HCT116 (cell line): ENCODE results near the gene KNTC1.
"Not testable (repeated sequence)": the region's sequence is repeated elsewhere in the genome, so short reads cannot be mapped to it uniquely, and the experiment has no call there.

ENCODE experiments used
- POLR2A ChIP-seq: IDR thresholded peaks from 2 replicates; pipeline ENCODE4 v1.7.0; 2011; ENCODE audit warnings: borderline replicate concordance; ENCODE audit not compliant: insufficient read depth, insufficient read length; ENCODE audit errors: extremely low read depth
- TF ChIP-seq, protein P1 (sequence below), 3 experiments: fragments of 200-600 bp in 1 of 3; sonication (generic) in 1 of 3; IDR thresholded peaks in 2 of 3; conservative IDR thresholded peaks in 1 of 3; 2 replicates each; pipeline ENCODE4 v1.5.1; 2012 to 2017; ENCODE audit warnings: low read depth in 2 of 3, low read length in 2 of 3, antibody characterized with exemption in 1 of 3, borderline replicate concordance in 1 of 3, control low read depth in 1 of 3, mild to moderate bottlenecking in 1 of 3, mixed read lengths in 1 of 3, mixed run types in 1 of 3, moderate library complexity in 1 of 3; ENCODE audit not compliant: insufficient read depth in 1 of 3

DNA sequence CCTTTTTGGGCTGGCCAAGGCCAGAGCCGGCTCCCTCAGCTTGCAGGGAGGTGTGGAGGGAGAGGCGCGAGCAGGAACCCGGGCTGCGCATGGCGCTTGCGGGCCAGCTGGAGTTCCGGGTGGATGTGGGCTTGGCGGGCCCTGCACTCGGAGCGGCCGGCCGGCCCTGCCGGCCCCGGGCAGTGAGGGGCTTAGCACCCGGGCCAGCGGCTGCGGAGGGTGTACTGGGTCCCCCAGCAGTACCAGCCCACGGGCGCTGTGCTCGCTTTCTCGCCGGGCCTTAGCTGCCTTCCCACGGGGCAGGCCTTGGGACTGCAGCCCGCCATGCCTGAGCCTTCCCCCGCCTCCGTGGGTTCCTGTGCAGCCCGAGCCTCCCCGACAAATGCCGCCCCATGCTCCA, 64.9 kb downstream of the KNTC1 start:
- TF ChIP-seq, protein P1, sequence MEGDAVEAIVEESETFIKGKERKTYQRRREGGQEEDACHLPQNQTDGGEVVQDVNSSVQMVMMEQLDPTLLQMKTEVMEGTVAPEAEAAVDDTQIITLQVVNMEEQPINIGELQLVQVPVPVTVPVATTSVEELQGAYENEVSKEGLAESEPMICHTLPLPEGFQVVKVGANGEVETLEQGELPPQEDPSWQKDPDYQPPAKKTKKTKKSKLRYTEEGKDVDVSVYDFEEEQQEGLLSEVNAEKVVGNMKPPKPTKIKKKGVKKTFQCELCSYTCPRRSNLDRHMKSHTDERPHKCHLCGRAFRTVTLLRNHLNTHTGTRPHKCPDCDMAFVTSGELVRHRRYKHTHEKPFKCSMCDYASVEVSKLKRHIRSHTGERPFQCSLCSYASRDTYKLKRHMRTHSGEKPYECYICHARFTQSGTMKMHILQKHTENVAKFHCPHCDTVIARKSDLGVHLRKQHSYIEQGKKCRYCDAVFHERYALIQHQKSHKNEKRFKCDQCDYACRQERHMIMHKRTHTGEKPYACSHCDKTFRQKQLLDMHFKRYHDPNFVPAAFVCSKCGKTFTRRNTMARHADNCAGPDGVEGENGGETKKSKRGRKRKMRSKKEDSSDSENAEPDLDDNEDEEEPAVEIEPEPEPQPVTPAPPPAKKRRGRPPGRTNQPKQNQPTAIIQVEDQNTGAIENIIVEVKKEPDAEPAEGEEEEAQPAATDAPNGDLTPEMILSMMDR (IDR thresholded peaks at IDR 0.05 in 2 of 3, conservative IDR thresholded peaks at IDR 0.05 in 1 of 3; ENCODE audit: borderline replicate concordance in 1 of 3, insufficient read depth in 1 of 3, low read depth in 2 of 3, low read length in 2 of 3), result not testable (repeated sequence)
- not testable (repeated sequence) for TF ChIP-seq POLR2A
